IPS-NIHi7 (cell line): ENCODE data around the gene SSU72.
"Not testable (repeated sequence)": the region's sequence is repeated elsewhere in the genome, so short reads cannot be mapped to it uniquely, and the experiment has no call there.

Source experiments
- DNase-seq: peaks from one replicate; pipeline ENCODE4 v3.0.0; 2012; ENCODE audit warnings: mixed read lengths; ENCODE audit errors: extremely low spot score

Gene SSU72

DNA sequence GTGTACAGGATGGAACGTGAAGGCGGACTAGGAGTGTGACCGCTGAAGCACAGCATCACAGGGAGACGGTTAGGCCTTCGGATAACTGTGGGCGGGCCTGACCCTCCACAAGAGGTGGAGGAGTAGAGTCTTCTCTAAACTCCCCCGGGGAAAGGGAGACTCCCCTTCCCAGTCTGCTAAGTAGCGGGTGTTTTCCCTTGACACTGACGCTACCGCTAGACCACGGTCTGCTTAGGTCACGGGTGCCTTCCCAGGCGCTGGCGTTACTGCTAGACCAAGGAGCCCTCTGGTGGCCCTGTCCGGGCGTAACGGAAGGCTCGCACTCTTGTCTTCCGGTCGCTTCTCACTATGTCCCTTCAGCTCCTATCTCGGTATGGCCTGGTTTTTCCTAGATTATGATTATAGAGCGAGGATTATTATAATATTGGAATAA, 69.3 kb downstream of the SSU72 start:
- not testable (repeated sequence) for DNase-seq

DNA sequence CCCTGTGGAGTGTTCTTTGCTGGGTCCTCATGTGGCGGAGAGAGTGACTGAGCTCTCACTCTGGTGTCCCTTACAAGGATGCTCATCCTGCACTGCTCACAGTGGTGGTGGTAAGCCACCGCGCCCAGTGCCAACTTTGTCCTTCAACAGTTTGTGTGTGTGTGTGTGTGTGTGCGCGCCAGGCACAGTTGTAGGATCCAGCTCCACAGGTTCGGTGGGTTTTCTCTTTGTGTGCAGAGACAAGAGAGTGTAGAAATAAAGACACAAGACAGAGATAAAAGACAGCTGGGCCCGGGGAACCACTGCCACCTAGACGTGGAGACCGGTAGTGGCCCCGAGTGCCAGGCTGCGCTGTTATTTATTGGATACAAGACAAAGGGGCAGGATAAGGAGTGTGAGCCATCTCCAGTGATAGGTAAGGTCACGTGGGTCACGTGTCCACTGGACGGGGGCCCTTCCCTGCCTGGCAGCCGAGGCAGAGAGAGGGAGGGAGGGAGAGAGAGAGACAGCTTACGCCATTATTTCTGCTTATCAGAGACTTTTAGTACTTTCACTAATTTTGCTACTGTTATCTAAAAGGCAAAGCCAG, 69.8 kb downstream of the SSU72 start:
- DNase-seq: not testable (repeated sequence)

DNA sequence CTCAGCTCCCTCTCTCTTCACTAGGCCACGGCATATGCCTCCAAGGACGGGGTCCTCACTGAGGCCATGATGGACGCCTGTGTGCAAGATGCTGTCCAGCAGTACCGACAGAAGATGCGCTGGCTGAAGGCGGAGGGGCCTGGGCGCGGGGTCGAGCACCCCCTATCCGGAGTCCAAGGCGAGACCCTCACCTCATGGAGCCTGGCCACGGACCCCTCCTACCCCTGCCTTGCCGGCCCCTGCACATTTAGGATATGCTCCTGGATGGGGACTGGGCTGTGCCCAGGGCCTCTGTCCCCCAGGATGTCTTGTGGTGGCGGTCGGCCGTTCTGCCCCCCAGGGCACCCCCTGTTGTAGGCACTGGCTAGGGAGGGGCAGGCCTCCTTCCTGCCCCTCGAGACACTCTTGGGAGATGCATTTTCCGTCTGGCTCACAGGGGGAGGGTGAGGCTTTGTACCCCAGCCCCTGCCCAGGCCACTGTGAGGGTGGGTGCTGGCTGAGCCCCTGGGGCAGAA, 79.1 kb downstream of the SSU72 start:
- DNase-seq: not testable (repeated sequence)

DNA sequence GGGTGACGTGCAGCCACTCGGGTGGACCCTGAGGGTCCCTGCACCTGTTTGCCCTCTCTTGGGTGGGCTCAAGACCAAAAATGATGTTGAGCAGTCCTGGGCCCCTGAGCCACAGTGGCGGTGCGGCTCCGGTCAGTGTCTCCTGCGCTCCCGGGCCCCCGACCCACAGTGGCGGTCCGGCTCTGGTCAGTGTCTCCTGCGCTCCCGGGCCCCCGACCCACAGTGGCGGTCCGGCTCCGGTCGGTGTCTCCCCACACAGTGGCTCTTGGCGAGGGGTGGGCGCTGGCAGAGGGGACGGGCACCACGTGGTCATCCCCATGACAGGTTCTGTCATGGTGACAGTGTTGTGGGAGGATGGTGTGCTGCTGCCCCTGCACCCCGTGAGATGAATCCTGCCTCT, 80.4 kb downstream of the SSU72 start:
- not testable (repeated sequence) for DNase-seq
